GM04504 (cell line): Measurements from ENCODE around the gene PTCD1.
A peak's percentile ranks its signal among the peaks of the same experiment; 100 is the strongest.

Experiments used
- DNase-seq: peaks from one replicate; pipeline ENCODE4 v3.0.0-alpha.2; 2012; ENCODE audit warnings: low read depth

The PTCD1 gene

GRCh38 chr7:99438573-99439480, at the start of gene PTCD1, which contains the start of gene CPSF4:
TSS of gene PTCD1 (minus strand) at chr7:99438798. CDS start at chr7:99435242, 3,556 bp downstream.
TSS of gene CPSF4 (plus strand) at chr7:99438943. CDS start at chr7:99439083, 140 bp downstream.
- DNase-seq = peak; percentile 92

- no peak for DNase-seq
Observed at GRCh38 chr7:99485094-99485493, 46.5 kb upstream of the PTCD1 start.

- no peak for DNase-seq
Observed at GRCh38 chr7:99478464-99479440, 40.2 kb upstream of the PTCD1 start.

- no peak for DNase-seq
Observed at GRCh38 chr7:99476107-99476506, 37.5 kb upstream of the PTCD1 start.

GRCh38 chr7:99473315-99473596, 34.7 kb upstream of the PTCD1 start:
- DNase-seq = peak; percentile 43

- DNase-seq = peak; percentile 90
Observed at GRCh38 chr7:99472561-99473314, 34.1 kb upstream of the PTCD1 start, which contains the start of gene ZNF789. TSS of gene ZNF789 (plus strand) at chr7:99472890. CDS start at chr7:99476457, 3,567 bp downstream.

- DNase-seq = no peak
Observed at GRCh38 chr7:99469381-99470065, 30.9 kb upstream of the PTCD1 start.

- DNase-seq = no peak
Observed at GRCh38 chr7:99468336-99468918, 29.8 kb upstream of the PTCD1 start.

- DNase-seq = no peak
Observed at GRCh38 chr7:99465421-99465768, 26.8 kb upstream of the PTCD1 start.

- DNase-seq = no peak
Observed at GRCh38 chr7:99461221-99461620, 22.6 kb upstream of the PTCD1 start.

GRCh38 chr7:99460651-99461050, 22.1 kb upstream of the PTCD1 start:
- DNase-seq = no peak

- DNase-seq = no peak
Observed at GRCh38 chr7:99459087-99459486, 20.5 kb upstream of the PTCD1 start.

- no peak for DNase-seq
Observed at GRCh38 chr7:99457650-99458493, 19.3 kb upstream of the PTCD1 start.

GRCh38 chr7:99457050-99457649, 18.6 kb upstream of the PTCD1 start:
- no peak for DNase-seq

GRCh38 chr7:99456288-99456687, 17.7 kb upstream of the PTCD1 start:
- DNase-seq = no peak

- no peak for DNase-seq
Observed at GRCh38 chr7:99455874-99456273, 17.3 kb upstream of the PTCD1 start.

- no peak for DNase-seq
Observed at GRCh38 chr7:99453105-99453504, 14.5 kb upstream of the PTCD1 start.

- no peak for DNase-seq
Observed at GRCh38 chr7:99452541-99452940, 13.9 kb upstream of the PTCD1 start.

- no peak for DNase-seq
Observed at GRCh38 chr7:99451936-99452335, 13.3 kb upstream of the PTCD1 start.

- DNase-seq = no peak
Observed at GRCh38 chr7:99449326-99449725, 10.7 kb upstream of the PTCD1 start.
